Subcutaneous preadipocyte (primary cell): ENCODE results near the gene SLC38A1. TPM values are rescaled to one million over a fixed set of nuclear protein-coding genes. Genes with fewer than 3 reads are reported as not detected.

Experiments used
- total RNA-seq: library from RNA; depleted of rRNA; stranded (reverse); fragments of >200 nt; gene quantifications from 2 replicates; pipeline ENCODE4 v1.2.3, GENCODE V29; 2012

SLC38A1 gene
- total RNA-seq = 27.2 and 71.7 TPM in 2 replicates

GRCh38 chr12:46268583-46269428, at the start of gene SLC38A1:
Gene SLC38A1 (minus strand): TSS chr12:46269043. CDS start chr12:46239800, 29,243 bp downstream.

Other genes with a start within 250 kb of the SLC38A1 start
- 268 and 482 TPM in 2 replicates for gene SLC38A2, start 103.7 kb upstream of the SLC38A1 start, total RNA-seq